H9 (cell line): Measurements from ENCODE around the gene DNAI1. TPM values are rescaled to one million over a fixed set of nuclear protein-coding genes. Genes with fewer than 3 reads are reported as not detected.

Source experiments
- DNase-seq: peaks from one replicate; pipeline ENCODE4 v3.0.0-alpha.2; 2017
- H2AFZ ChIP-seq: one replicate; pipeline ENCODE4 v1.6.1; 2013; ENCODE audit warnings: mild to moderate bottlenecking, low read length, control low read depth, moderate library complexity
- H2AK5ac ChIP-seq: 2 replicates; pipeline ENCODE4 v1.6.1; 2013; ENCODE audit warnings: low read length, control low read depth, mixed read lengths; ENCODE audit not compliant: insufficient read length
- H2BK120ac ChIP-seq: one replicate; pipeline ENCODE4 v1.6.1; 2013; ENCODE audit warnings: low read depth, mild to moderate bottlenecking, low read length, control low read depth, inconsistent platforms; ENCODE audit not compliant: poor library complexity, severe bottlenecking
- H2BK12ac ChIP-seq: 2 replicates; pipeline ENCODE4 v1.6.1; 2013; ENCODE audit warnings: low read length, control low read depth, mixed read lengths, low read depth; ENCODE audit not compliant: insufficient read length
- H2BK15ac ChIP-seq: 2 replicates; pipeline ENCODE4 v1.6.1; 2013; ENCODE audit warnings: low read depth, low read length, control low read depth
- H2BK20ac ChIP-seq: one replicate; pipeline ENCODE4 v1.6.1; 2013; ENCODE audit warnings: low read depth, mild to moderate bottlenecking, low read length, control low read depth, inconsistent platforms; ENCODE audit not compliant: poor library complexity, severe bottlenecking
- H2BK5ac ChIP-seq: 2 replicates; pipeline ENCODE4 v1.6.1; 2013; ENCODE audit warnings: low read length, control low read depth, mixed read lengths; ENCODE audit not compliant: insufficient read length
- H3K14ac ChIP-seq: 2 replicates; pipeline ENCODE4 v1.6.1; 2013; ENCODE audit warnings: low read length, control low read depth; ENCODE audit not compliant: insufficient read depth
- H3K18ac ChIP-seq: 2 replicates; pipeline ENCODE4 v1.6.1; 2013; ENCODE audit warnings: low read depth, mild to moderate bottlenecking, mixed read lengths, low read length, control low read depth; ENCODE audit not compliant: insufficient read length
- H3K23ac ChIP-seq: 2 replicates; pipeline ENCODE4 v1.6.1; 2013; ENCODE audit warnings: low read length, control low read depth, mixed read lengths, low read depth; ENCODE audit not compliant: insufficient read length
- H3K23me2 ChIP-seq: 2 replicates; pipeline ENCODE4 v1.6.1; 2013; ENCODE audit warnings: low read depth, mild to moderate bottlenecking, mixed read lengths, low read length, control low read depth; ENCODE audit not compliant: insufficient read length, poor library complexity, severe bottlenecking
- H3K27ac ChIP-seq: 2 replicates; pipeline ENCODE4 v1.5.1; 2013; ENCODE audit warnings: low read length, control low read depth, mixed read lengths, low read depth; ENCODE audit not compliant: insufficient read length
- H3K27me3 ChIP-seq: 2 replicates; pipeline ENCODE4 v1.6.1; 2013; ENCODE audit warnings: low read length, control low read depth, inconsistent platforms; ENCODE audit not compliant: insufficient read depth
- H3K4ac ChIP-seq: 2 replicates; pipeline ENCODE4 v1.6.1; 2013; ENCODE audit warnings: low read depth, mild to moderate bottlenecking, control low read depth, inconsistent platforms, low read length, moderate library complexity
- H3K4me1 ChIP-seq: 2 replicates; pipeline ENCODE4 v1.6.1; 2013; ENCODE audit warnings: low read length, control low read depth, inconsistent platforms; ENCODE audit not compliant: insufficient read depth
- H3K4me2 ChIP-seq: 2 replicates; pipeline ENCODE4 v1.6.1; 2013; ENCODE audit warnings: low read length, control low read depth, mixed read lengths; ENCODE audit not compliant: insufficient read length, insufficient read depth
- H3K56ac ChIP-seq: 2 replicates; pipeline ENCODE4 v1.6.1; 2013; ENCODE audit warnings: low read depth, mild to moderate bottlenecking, mixed read lengths, low read length, control low read depth; ENCODE audit not compliant: insufficient read length
- H3K79me1 ChIP-seq: 2 replicates; pipeline ENCODE4 v1.6.1; 2013; ENCODE audit warnings: low read depth, mild to moderate bottlenecking, moderate library complexity, low read length, control low read depth, inconsistent platforms; ENCODE audit not compliant: insufficient read depth, poor library complexity, severe bottlenecking
- H3K79me2 ChIP-seq: 2 replicates; pipeline ENCODE4 v1.6.1; 2013; ENCODE audit warnings: low read length, control low read depth, inconsistent platforms; ENCODE audit not compliant: insufficient read depth
- H3K9ac ChIP-seq: 2 replicates; pipeline ENCODE4 v1.6.1; 2013; ENCODE audit warnings: low read length, control low read depth, mixed read lengths; ENCODE audit not compliant: insufficient read length; ENCODE audit errors: extremely low read depth
- H3K9me3 ChIP-seq: one replicate; pipeline ENCODE4 v1.6.1; 2013; ENCODE audit warnings: low read depth, low read length, inconsistent platforms; ENCODE audit not compliant: control insufficient read depth
- H3T11ph ChIP-seq: one replicate; pipeline ENCODE4 v1.6.1; 2013; ENCODE audit warnings: mild to moderate bottlenecking, low read length, control low read depth, inconsistent platforms
- H4K20me1 ChIP-seq: one replicate; pipeline ENCODE4 v1.6.1; 2013; ENCODE audit not compliant: control insufficient read depth, insufficient read length, insufficient read depth
- H4K5ac ChIP-seq: 2 replicates; pipeline ENCODE4 v1.6.1; 2013; ENCODE audit warnings: low read depth, mild to moderate bottlenecking, mixed read lengths, low read length, control low read depth; ENCODE audit not compliant: insufficient read length
- H4K8ac ChIP-seq: replicated peaks from 2 replicates; pipeline ENCODE4 v1.6.1; 2013; ENCODE audit warnings: low read length, control low read depth, mixed read lengths, low read depth; ENCODE audit not compliant: insufficient read length
- H4K91ac ChIP-seq: 2 replicates; pipeline ENCODE4 v1.6.1; 2013; ENCODE audit warnings: low read depth, mild to moderate bottlenecking, moderate library complexity, mixed read lengths, low read length, control low read depth; ENCODE audit not compliant: insufficient read length
- H3K27ac Mint-ChIP-seq, 3 experiments: 2 replicates in 2 of 3; 3 replicates in 1 of 3; pipeline ENCODE4 v1.8.0; 2020 to 2021; ENCODE audit warnings: mixed read lengths in 3 of 3, mild to moderate bottlenecking in 1 of 3, moderate library complexity in 1 of 3
- H3K27me3 Mint-ChIP-seq: 2 replicates; pipeline ENCODE4 v1.8.0; 2021; ENCODE audit warnings: low read depth, mild to moderate bottlenecking, moderate library complexity, mixed read lengths
- H3K36me3 Mint-ChIP-seq, 3 experiments: 2 replicates in 2 of 3; 3 replicates in 1 of 3; pipeline ENCODE4 v1.8.0; 2020 to 2021; ENCODE audit warnings: low read depth in 3 of 3, mixed read lengths in 3 of 3; ENCODE audit not compliant: insufficient read depth in 1 of 3
- H3K4me1 Mint-ChIP-seq, 2 experiments: 2 replicates each; pipeline ENCODE4 v1.8.0; 2020; ENCODE audit warnings: mixed read lengths in 2 of 2
- H3K4me3 Mint-ChIP-seq, 2 experiments: 2 replicates in 1 of 2; 3 replicates in 1 of 2; pipeline ENCODE4 v1.8.0; 2020 to 2021; ENCODE audit warnings: mild to moderate bottlenecking in 2 of 2, mixed read lengths in 2 of 2, moderate library complexity in 1 of 2
- H3K9me3 Mint-ChIP-seq, 2 experiments: 2 replicates in 1 of 2; 3 replicates in 1 of 2; pipeline ENCODE4 v1.8.0; 2020; ENCODE audit warnings: mild to moderate bottlenecking in 2 of 2, mixed read lengths in 2 of 2, moderate library complexity in 1 of 2
- WGBS: extraction: QIAGEN DNeasy Blood & Tissue Kit; methylation state at CpG from one replicate; pipeline ENCODE4 v1.1.7; 2013; ENCODE audit warnings: missing lambda C conversion rate, low lambda C conversion rate, mixed read lengths; ENCODE audit not compliant: insufficient read length; ENCODE audit errors: extremely low coverage; 5-methylcytosine and 5-hydroxymethylcytosine counted together
- total RNA-seq: library from RNA; stranded (reverse); gene quantifications from 2 replicates; pipeline ENCODE4 v1.2.1, GENCODE V29; 2021
- TF ChIP-seq, protein P1 (sequence below): fragments of 200-600 bp; sonication (generic); conservative IDR thresholded peaks from 3 replicates; pipeline ENCODE4 v1.8.0; 2021; ENCODE audit warnings: antibody characterized with exemption, mild to moderate bottlenecking

Gene DNAI1
- total RNA-seq, 1 experiment from 2014 or later = 0.22 TPM

DNA sequence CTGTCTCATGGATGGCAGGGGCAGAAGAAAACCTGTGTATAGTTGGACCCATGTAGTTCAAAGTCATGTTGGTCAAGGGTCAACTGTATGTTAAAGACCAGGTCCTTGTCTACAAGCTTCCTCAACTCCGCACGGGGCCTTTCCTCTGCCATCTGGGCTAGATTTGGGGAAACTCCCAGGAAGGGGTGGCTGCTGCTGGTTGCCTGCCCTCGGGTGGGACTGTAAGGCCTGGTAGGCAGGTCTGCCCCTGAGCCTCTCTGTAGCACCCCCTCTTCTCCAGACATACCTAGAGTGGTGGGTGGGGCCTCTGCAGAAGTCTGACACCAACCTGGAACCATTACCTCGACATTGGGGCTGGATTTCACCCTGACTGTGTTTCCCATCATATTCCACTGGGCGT is 49.0 kb downstream of the DNAI1 start:
- no peaks in the 10 kb centered on the region for H3K9me3 Mint-ChIP-seq
- Histone ChIP-seq H3K23me2 (no peaks in the 10 kb centered on the region), H3K27ac (no peak overlapping the region), H2BK15ac (no peak overlapping the region), H3K56ac (no peak overlapping the region), H3K79me2 (no peaks in the 10 kb centered on the region), H2BK5ac (no peak overlapping the region), H4K91ac (no peak overlapping the region), H3K79me1 (no peaks in the 10 kb centered on the region), H3K4me1 (peaks cover 7% of the 10 kb centered on the region; the same call in 1 of the 2 replicates), H3K9ac (no peak overlapping the region), H2BK12ac (no peak overlapping the region), H3K23ac (no peak overlapping the region), H2AK5ac (no peak overlapping the region), H3K27me3 (no peaks in the 10 kb centered on the region), H2BK20ac (no peak overlapping the region), H2BK120ac (no peak overlapping the region), H4K5ac (no peak overlapping the region), H4K8ac (no peak overlapping the region), H3K18ac (no peak overlapping the region), H3K4me2 (no peak overlapping the region), H3K4ac (no peak overlapping the region), H3T11ph (no peak overlapping the region), H3K14ac (no peak overlapping the region), H2AFZ (no peak overlapping the region), H3K9me3 (no peaks in the 10 kb centered on the region), H4K20me1 (no peaks in the 10 kb centered on the region)
- H3K27ac Mint-ChIP-seq = no peak overlapping the region
- H3K4me1 Mint-ChIP-seq = peaks cover 22 to 33% of the 10 kb centered on the region in 2 experiments
- H3K27me3 Mint-ChIP-seq = peaks cover 3% of the 10 kb centered on the region; the same call in 1 of the 2 replicates
- DNase-seq = no peak
- H3K36me3 Mint-ChIP-seq = no peaks in the 10 kb centered on the region
- WGBS = no CpG with 5 or more reads among the region's 5 CpGs
- no peak overlapping the region for H3K4me3 Mint-ChIP-seq
- TF ChIP-seq, protein P1, sequence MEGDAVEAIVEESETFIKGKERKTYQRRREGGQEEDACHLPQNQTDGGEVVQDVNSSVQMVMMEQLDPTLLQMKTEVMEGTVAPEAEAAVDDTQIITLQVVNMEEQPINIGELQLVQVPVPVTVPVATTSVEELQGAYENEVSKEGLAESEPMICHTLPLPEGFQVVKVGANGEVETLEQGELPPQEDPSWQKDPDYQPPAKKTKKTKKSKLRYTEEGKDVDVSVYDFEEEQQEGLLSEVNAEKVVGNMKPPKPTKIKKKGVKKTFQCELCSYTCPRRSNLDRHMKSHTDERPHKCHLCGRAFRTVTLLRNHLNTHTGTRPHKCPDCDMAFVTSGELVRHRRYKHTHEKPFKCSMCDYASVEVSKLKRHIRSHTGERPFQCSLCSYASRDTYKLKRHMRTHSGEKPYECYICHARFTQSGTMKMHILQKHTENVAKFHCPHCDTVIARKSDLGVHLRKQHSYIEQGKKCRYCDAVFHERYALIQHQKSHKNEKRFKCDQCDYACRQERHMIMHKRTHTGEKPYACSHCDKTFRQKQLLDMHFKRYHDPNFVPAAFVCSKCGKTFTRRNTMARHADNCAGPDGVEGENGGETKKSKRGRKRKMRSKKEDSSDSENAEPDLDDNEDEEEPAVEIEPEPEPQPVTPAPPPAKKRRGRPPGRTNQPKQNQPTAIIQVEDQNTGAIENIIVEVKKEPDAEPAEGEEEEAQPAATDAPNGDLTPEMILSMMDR = no peak
